Duodenal mucosa (tissue), 2 donors: ENCODE measurements around the gene HHAT.

ENCODE experiments used
- H3K27ac ChIP-seq: one replicate; pipeline ENCODE4 v1.7.0; 2013; ENCODE audit warnings: low read depth, low read length
- H3K27me3 ChIP-seq, 2 donors: one replicate each; pipeline ENCODE4 v1.7.0; 2013; ENCODE audit warnings: low read length in 2 of 2, control low read depth in 1 of 2; ENCODE audit not compliant: insufficient read depth in 2 of 2, control insufficient read depth in 1 of 2
- H3K36me3 ChIP-seq, 2 donors: one replicate each; pipeline ENCODE4 v1.7.0; 2013; ENCODE audit warnings: low read length in 2 of 2, control low read depth in 1 of 2; ENCODE audit not compliant: insufficient read depth in 2 of 2, control insufficient read depth in 1 of 2
- H3K4me1 ChIP-seq, 2 donors: one replicate each; pipeline ENCODE4 v1.7.0; 2013; ENCODE audit warnings: low read length in 2 of 2, control low read depth in 1 of 2; ENCODE audit not compliant: insufficient read depth in 2 of 2, control insufficient read depth in 1 of 2
- H3K4me3 ChIP-seq, 2 donors: one replicate each; pipeline ENCODE4 v1.7.0; 2013; ENCODE audit warnings: low read length in 2 of 2, low read depth in 1 of 2
- H3K9ac ChIP-seq, 2 donors: one replicate each; pipeline ENCODE4 v1.7.0; 2013; ENCODE audit warnings: low read length in 2 of 2, low read depth in 1 of 2
- H3K9me3 ChIP-seq, 2 donors: one replicate each; pipeline ENCODE4 v1.7.0; 2013; ENCODE audit warnings: low read length in 2 of 2, control low read depth in 1 of 2; ENCODE audit not compliant: control insufficient read depth in 1 of 2

Gene HHAT

GRCh38 chr1:210525716-210526454 lies 197.2 kb downstream of the HHAT start:
- H3K4me1 ChIP-seq, result no peaks in the 10 kb centered on the region
- no peak overlapping the region for H3K4me3 ChIP-seq
- no peaks in the 10 kb centered on the region for H3K36me3 ChIP-seq
- H3K27me3 ChIP-seq, result no peaks in the 10 kb centered on the region
- no peak overlapping the region for H3K9ac ChIP-seq
- no peak overlapping the region for H3K27ac ChIP-seq
- no peaks in the 10 kb centered on the region for H3K9me3 ChIP-seq

GRCh38 chr1:210527091-210527490 lies 198.4 kb downstream of the HHAT start:
- Histone ChIP-seq H3K4me1 (no peaks in the 10 kb centered on the region), H3K4me3 (no peak overlapping the region), H3K27me3 (no peaks in the 10 kb centered on the region), H3K9ac (no peak overlapping the region), H3K27ac (no peak overlapping the region), H3K36me3 (no peaks in the 10 kb centered on the region), H3K9me3 (no peaks in the 10 kb centered on the region)

- Histone ChIP-seq H3K36me3 (no peaks in the 10 kb centered on the region), H3K9ac (no peak overlapping the region), H3K9me3 (no peaks in the 10 kb centered on the region), H3K27ac (no peak overlapping the region), H3K27me3 (no peaks in the 10 kb centered on the region), H3K4me3 (no peak overlapping the region), H3K4me1 (no peaks in the 10 kb centered on the region)
Observed at GRCh38 chr1:210531475-210532222, 202.9 kb downstream of the HHAT start.

- Histone ChIP-seq H3K27me3 (no peaks in the 10 kb centered on the region), H3K4me3 (no peak overlapping the region), H3K27ac (no peak overlapping the region), H3K9ac (no peak overlapping the region), H3K9me3 (no peaks in the 10 kb centered on the region), H3K36me3 (no peaks in the 10 kb centered on the region), H3K4me1 (no peaks in the 10 kb centered on the region)
Observed at GRCh38 chr1:210532223-210532598, 203.5 kb downstream of the HHAT start.

GRCh38 chr1:210535761-210536160 lies 207.1 kb downstream of the HHAT start:
- no peak overlapping the region for H3K9ac ChIP-seq
- no peaks in the 10 kb centered on the region for H3K9me3 ChIP-seq
- H3K27ac ChIP-seq, result no peak overlapping the region
- H3K27me3 ChIP-seq, result no peaks in the 10 kb centered on the region
- H3K36me3 ChIP-seq, result no peaks in the 10 kb centered on the region
- H3K4me1 ChIP-seq, result no peaks in the 10 kb centered on the region
- no peak overlapping the region for H3K4me3 ChIP-seq

- no peaks in the 10 kb centered on the region for H3K4me1 ChIP-seq
- no peak overlapping the region for H3K27ac ChIP-seq
- H3K4me3 ChIP-seq, result no peak overlapping the region
- no peaks in the 10 kb centered on the region for H3K27me3 ChIP-seq
- H3K9me3 ChIP-seq, result no peaks in the 10 kb centered on the region
- no peak overlapping the region for H3K9ac ChIP-seq
- no peaks in the 10 kb centered on the region for H3K36me3 ChIP-seq
Observed at GRCh38 chr1:210536254-210536961, 207.7 kb downstream of the HHAT start.

GRCh38 chr1:210540288-210540687 lies 211.6 kb downstream of the HHAT start:
- Histone ChIP-seq H3K4me1 (no peaks in the 10 kb centered on the region), H3K27ac (no peak overlapping the region), H3K4me3 (no peak overlapping the region), H3K9ac (no peak overlapping the region), H3K27me3 (no peaks in the 10 kb centered on the region), H3K9me3 (no peaks in the 10 kb centered on the region), H3K36me3 (no peaks in the 10 kb centered on the region)

GRCh38 chr1:210541680-210542358 lies 213.1 kb downstream of the HHAT start:
- Histone ChIP-seq H3K36me3 (no peaks in the 10 kb centered on the region), H3K27me3 (no peaks in the 10 kb centered on the region), H3K4me3 (no peak overlapping the region), H3K9me3 (no peaks in the 10 kb centered on the region), H3K27ac (no peak overlapping the region), H3K4me1 (no peaks in the 10 kb centered on the region), H3K9ac (no peak overlapping the region)

- Histone ChIP-seq H3K4me3 (no peak overlapping the region), H3K9ac (no peak overlapping the region), H3K36me3 (no peaks in the 10 kb centered on the region), H3K27me3 (no peaks in the 10 kb centered on the region), H3K27ac (no peak overlapping the region), H3K9me3 (no peaks in the 10 kb centered on the region), H3K4me1 (no peaks in the 10 kb centered on the region)
Observed at GRCh38 chr1:210551899-210552298, 223.2 kb downstream of the HHAT start.

GRCh38 chr1:210553711-210554110 lies 225.0 kb downstream of the HHAT start:
- Histone ChIP-seq H3K27me3 (no peaks in the 10 kb centered on the region), H3K9me3 (no peaks in the 10 kb centered on the region), H3K9ac (no peak overlapping the region), H3K36me3 (no peaks in the 10 kb centered on the region), H3K4me1 (no peaks in the 10 kb centered on the region), H3K4me3 (no peak overlapping the region), H3K27ac (no peak overlapping the region)
